ENCODE results near the gene BLOC1S5. TPM values are rescaled to one million over a fixed set of nuclear protein-coding genes. Genes with fewer than 3 reads are reported as not detected.

The BLOC1S5 gene
- total and polyA plus RNA-seq, 2 of the 13 experiments (the other 11 are each of a cell fraction or from before 2014, with no cell fraction given) = 10.5 to 41.5 TPM

DNA sequence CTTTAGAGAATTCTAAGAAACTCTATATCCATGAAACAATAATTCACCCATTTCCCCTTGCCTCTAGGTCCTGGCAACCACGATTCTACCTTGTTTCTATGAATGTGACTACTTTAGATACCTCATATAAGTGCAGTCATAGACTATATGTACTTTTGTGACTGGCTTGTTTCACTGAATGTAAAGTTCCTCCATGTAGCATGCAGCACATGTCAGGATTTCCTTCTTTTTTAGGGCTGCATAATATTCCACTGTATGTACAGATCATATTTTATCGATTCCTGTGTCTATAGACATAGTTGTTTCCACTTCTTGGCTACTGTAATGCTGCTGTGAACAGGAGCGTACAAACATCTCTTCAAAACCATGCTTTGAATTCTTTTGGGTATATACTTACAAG is 26.5 kb upstream of the BLOC1S5 start:
- BruUV-seq (replicated peaks) = no TSS peak
- no peak for FAIRE-seq
- no peak for ATAC-seq
- no peak for DNase-seq (ENCODE audit: low spot score)
- Histone ChIP-seq H3K4me2 (ENCODE audit: low read depth, low read length) (no peak overlapping the region), H2AFZ (ENCODE audit: low read length) (no peak overlapping the region), H3K79me2 (ENCODE audit: insufficient read depth, low read length) (peaks cover 11% of the 10 kb centered on the region), H3K27ac (ENCODE audit: extremely low read length, insufficient read depth, low read length) (no peak overlapping the region), H3K9ac (ENCODE audit: insufficient read depth, low read depth, low read length) (no peak overlapping the region), H3K9me3 (ENCODE audit: low read length) (no peaks in the 10 kb centered on the region), H3K4me1 (ENCODE audit: insufficient read depth, low read length) (peaks cover 8% of the 10 kb centered on the region), H3K4me3 (replicated peaks in 1 of 3; ENCODE audit: insufficient read depth in 1 of 3, low read depth in 2 of 3, low read length in 3 of 3) (no peak overlapping the region), H3K27me3 (ENCODE audit: control insufficient read depth in 1 of 2, insufficient read depth in 2 of 2, low read length in 2 of 2) (no peaks in the 10 kb centered on the region), H4K20me1 (ENCODE audit: insufficient read depth, low read length) (0 out of 2 replicates have a peak, but pooled peaks cover under 1% of the 10 kb centered on the region), H3K36me3 (replicated peaks in 1 of 2; ENCODE audit: control insufficient read depth in 1 of 2, insufficient read depth in 2 of 2, low read length in 2 of 2) (peaks cover 29 to 79% of the 10 kb centered on the region in 2 experiments)
- ChIA-PET POLR2A (no interaction called here), CTCF (ENCODE audit: low intra/inter-chr PET ratio, low total read pairs) (no interaction called here)
- intact Hi-C loops (cut with micrococcal nuclease; ENCODE audit: unreplicated experiment) (no loop called here), in situ Hi-C loops (cut with HindIII; ENCODE audit: extremely low pct_ligation_motif_present, low pct_unique_long_range_greater_than_20kb) (no loop called here)
- 98% methylated on average over 3 of the region's 3 CpGs for WGBS (ENCODE audit: low lambda C conversion rate)
- TF ChIP-seq YY1 (IDR thresholded peaks at IDR 0.05; ENCODE audit: insufficient read depth, insufficient replicate concordance, low read depth, low read length) = no peak
- TF ChIP-seq MED13 (CRISPR knock-in tag; IDR thresholded peaks at IDR 0.05) = no peak
- no peak for TF ChIP-seq REXO4 (CRISPR knock-in tag; IDR thresholded peaks at IDR 0.05; ENCODE audit: borderline replicate concordance)
- TF ChIP-seq THAP11 (CRISPR knock-in tag; IDR thresholded peaks at IDR 0.05) = no peak
- TF ChIP-seq, protein P1, sequence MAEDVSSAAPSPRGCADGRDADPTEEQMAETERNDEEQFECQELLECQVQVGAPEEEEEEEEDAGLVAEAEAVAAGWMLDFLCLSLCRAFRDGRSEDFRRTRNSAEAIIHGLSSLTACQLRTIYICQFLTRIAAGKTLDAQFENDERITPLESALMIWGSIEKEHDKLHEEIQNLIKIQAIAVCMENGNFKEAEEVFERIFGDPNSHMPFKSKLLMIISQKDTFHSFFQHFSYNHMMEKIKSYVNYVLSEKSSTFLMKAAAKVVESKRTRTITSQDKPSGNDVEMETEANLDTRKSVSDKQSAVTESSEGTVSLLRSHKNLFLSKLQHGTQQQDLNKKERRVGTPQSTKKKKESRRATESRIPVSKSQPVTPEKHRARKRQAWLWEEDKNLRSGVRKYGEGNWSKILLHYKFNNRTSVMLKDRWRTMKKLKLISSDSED (CRISPR knock-in tag; IDR thresholded peaks at IDR 0.05) = no peak
- TF ChIP-seq, protein P2, sequence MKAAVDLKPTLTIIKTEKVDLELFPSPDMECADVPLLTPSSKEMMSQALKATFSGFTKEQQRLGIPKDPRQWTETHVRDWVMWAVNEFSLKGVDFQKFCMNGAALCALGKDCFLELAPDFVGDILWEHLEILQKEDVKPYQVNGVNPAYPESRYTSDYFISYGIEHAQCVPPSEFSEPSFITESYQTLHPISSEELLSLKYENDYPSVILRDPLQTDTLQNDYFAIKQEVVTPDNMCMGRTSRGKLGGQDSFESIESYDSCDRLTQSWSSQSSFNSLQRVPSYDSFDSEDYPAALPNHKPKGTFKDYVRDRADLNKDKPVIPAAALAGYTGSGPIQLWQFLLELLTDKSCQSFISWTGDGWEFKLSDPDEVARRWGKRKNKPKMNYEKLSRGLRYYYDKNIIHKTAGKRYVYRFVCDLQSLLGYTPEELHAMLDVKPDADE (CRISPR knock-in tag; IDR thresholded peaks at IDR 0.05) = no peak
- TF ChIP-seq TBX3 (IDR thresholded peaks at IDR 0.05; ENCODE audit: borderline replicate concordance) = no peak
